ENCODE data around the gene RAMP1.

DNA sequence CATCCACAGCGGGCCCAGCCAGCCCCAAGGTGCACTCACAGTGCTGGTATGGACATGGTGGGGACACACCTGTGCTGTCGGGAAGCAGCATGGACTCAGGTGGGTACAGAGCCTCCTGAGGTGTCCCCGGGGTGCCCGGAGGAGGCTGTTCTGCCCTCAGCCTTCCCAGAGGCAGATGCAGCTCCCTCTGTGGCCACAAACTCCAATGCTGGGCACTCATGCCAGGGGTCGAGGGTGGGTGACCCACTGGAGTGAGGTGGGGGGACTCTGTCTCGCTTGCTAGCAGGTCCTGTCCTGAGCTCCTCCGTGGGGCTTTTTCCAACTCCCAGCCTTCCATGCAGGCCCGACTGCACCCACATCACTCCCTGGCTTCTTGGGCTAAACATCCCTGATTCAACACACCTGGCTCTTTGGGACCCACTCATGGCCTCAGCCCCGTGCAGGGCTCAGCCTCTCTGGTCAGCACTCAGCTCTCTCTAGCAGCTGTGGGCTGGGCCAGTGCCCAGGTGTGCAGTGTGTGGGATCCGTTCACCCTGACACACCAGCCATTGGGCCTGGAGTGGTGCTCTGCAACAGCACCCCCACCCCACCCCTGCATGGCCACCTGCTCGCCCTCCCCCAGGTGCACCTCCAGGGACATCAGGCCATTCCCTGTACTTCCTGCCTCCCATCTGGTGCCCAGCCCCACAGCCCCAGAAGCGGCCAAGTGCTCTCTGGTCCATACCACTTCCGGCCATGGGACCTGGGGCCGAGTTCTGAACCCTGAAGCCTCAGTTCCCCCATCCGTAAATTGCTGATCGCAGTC, 16.0 kb downstream of the RAMP1 start:
- TF ChIP-seq, protein P1, sequence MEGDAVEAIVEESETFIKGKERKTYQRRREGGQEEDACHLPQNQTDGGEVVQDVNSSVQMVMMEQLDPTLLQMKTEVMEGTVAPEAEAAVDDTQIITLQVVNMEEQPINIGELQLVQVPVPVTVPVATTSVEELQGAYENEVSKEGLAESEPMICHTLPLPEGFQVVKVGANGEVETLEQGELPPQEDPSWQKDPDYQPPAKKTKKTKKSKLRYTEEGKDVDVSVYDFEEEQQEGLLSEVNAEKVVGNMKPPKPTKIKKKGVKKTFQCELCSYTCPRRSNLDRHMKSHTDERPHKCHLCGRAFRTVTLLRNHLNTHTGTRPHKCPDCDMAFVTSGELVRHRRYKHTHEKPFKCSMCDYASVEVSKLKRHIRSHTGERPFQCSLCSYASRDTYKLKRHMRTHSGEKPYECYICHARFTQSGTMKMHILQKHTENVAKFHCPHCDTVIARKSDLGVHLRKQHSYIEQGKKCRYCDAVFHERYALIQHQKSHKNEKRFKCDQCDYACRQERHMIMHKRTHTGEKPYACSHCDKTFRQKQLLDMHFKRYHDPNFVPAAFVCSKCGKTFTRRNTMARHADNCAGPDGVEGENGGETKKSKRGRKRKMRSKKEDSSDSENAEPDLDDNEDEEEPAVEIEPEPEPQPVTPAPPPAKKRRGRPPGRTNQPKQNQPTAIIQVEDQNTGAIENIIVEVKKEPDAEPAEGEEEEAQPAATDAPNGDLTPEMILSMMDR (IDR thresholded peaks at IDR 0.05 in 4 of 5, conservative IDR thresholded peaks at IDR 0.05 in 1 of 5), result no peak
- TF ChIP-seq POLR2A (IDR thresholded peaks at IDR 0.05), result no peak
